ENCODE measurements around the gene PHF21B. TPM values are rescaled to one million over a fixed set of nuclear protein-coding genes. Genes with fewer than 3 reads are reported as not detected.

Gene PHF21B
- total and polyA plus RNA-seq, 12 donors = 0.30 to 4.4 (median 1.8) TPM

- no peaks in the 10 kb centered on the region for H3K27me3 ChIP-seq
- H3K4me3 ChIP-seq = no peak overlapping the region
- H3K27ac ChIP-seq = no peak overlapping the region
- no peaks in the 10 kb centered on the region for H3K36me3 ChIP-seq (replicated peaks in 1 of 2)
- no peaks in the 10 kb centered on the region for H3K4me1 ChIP-seq (replicated peaks in 1 of 2)
- H3K9me3 ChIP-seq (replicated peaks in 1 of 3) = no peaks in the 10 kb centered on the region
- no peak for DNase-seq
- WGBS, 4 donors = 86 to 92% (median 89%) methylated on average over 13 of the region's 13 CpGs
- intact Hi-C loops (cut with DNase I) = no loop called here
- TF ChIP-seq, protein P1, sequence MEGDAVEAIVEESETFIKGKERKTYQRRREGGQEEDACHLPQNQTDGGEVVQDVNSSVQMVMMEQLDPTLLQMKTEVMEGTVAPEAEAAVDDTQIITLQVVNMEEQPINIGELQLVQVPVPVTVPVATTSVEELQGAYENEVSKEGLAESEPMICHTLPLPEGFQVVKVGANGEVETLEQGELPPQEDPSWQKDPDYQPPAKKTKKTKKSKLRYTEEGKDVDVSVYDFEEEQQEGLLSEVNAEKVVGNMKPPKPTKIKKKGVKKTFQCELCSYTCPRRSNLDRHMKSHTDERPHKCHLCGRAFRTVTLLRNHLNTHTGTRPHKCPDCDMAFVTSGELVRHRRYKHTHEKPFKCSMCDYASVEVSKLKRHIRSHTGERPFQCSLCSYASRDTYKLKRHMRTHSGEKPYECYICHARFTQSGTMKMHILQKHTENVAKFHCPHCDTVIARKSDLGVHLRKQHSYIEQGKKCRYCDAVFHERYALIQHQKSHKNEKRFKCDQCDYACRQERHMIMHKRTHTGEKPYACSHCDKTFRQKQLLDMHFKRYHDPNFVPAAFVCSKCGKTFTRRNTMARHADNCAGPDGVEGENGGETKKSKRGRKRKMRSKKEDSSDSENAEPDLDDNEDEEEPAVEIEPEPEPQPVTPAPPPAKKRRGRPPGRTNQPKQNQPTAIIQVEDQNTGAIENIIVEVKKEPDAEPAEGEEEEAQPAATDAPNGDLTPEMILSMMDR (IDR thresholded peaks at IDR 0.05) = no peak
- no peak for TF ChIP-seq POLR2A (IDR thresholded peaks at IDR 0.05)
These were observed 19.5 kb downstream of the PHF21B start for GRCh38 chr22:44990328-44990727.

- DNase-seq = no peak
- 82 to 87% (median 83%) methylated on average over 4 to 5 of the region's 5 CpGs for WGBS, 4 donors
- no peaks in the 10 kb centered on the region for H3K9me3 ChIP-seq (replicated peaks in 1 of 3)
- H3K36me3 ChIP-seq (replicated peaks in 1 of 2) = no peaks in the 10 kb centered on the region
- no peaks in the 10 kb centered on the region for H3K4me1 ChIP-seq (replicated peaks in 1 of 2)
- no peaks in the 10 kb centered on the region for H3K27me3 ChIP-seq
- TF ChIP-seq, protein P1 (IDR thresholded peaks at IDR 0.05) = no peak
- no peak for TF ChIP-seq POLR2A (IDR thresholded peaks at IDR 0.05)
- intact Hi-C loops (cut with DNase I) = no loop called here
- no peak overlapping the region for H3K4me3 ChIP-seq
- H3K27ac ChIP-seq = no peak overlapping the region
These were observed 21.1 kb downstream of the PHF21B start for GRCh38 chr22:44988671-44989070.

- Histone ChIP-seq H3K9me3 (replicated peaks in 1 of 3) (no peaks in the 10 kb centered on the region), H3K4me1 (replicated peaks in 1 of 2) (no peaks in the 10 kb centered on the region), H3K4me3 (no peak overlapping the region), H3K36me3 (replicated peaks in 1 of 2) (no peaks in the 10 kb centered on the region), H3K27ac (no peak overlapping the region), H3K27me3 (no peaks in the 10 kb centered on the region)
- intact Hi-C loops (cut with DNase I) = no loop called here
- TF ChIP-seq POLR2A (IDR thresholded peaks at IDR 0.05) = no peak
- TF ChIP-seq, protein P1 (IDR thresholded peaks at IDR 0.05) = no peak
- no peak for DNase-seq
- 90 to 93% (median 91%) methylated on average over 5 of the region's 5 CpGs for WGBS, 4 donors
These were observed 22.9 kb downstream of the PHF21B start for GRCh38 chr22:44986926-44987325.

- Histone ChIP-seq H3K27ac (no peak overlapping the region), H3K4me1 (replicated peaks in 1 of 2) (no peaks in the 10 kb centered on the region), H3K4me3 (no peak overlapping the region), H3K36me3 (replicated peaks in 1 of 2) (no peaks in the 10 kb centered on the region), H3K27me3 (no peaks in the 10 kb centered on the region), H3K9me3 (replicated peaks in 1 of 3) (no peaks in the 10 kb centered on the region)
- DNase-seq = no peak
- intact Hi-C loops (cut with DNase I) = no loop called here
- TF ChIP-seq, protein P1 (IDR thresholded peaks at IDR 0.05) = no peak
- no peak for TF ChIP-seq POLR2A (IDR thresholded peaks at IDR 0.05)
- WGBS, 4 donors = 92 to 98% (median 96%) methylated on average over 4 of the region's 4 CpGs
These were observed 23.8 kb downstream of the PHF21B start for GRCh38 chr22:44985906-44986527.
